ENCODE measurements around the gene FZR1.

The FZR1 gene

GRCh38 chr19:3533033-3533432 lies 26.9 kb downstream of the FZR1 start:
- no peak for DNase-seq

- no peak for DNase-seq
These were observed 27.6 kb downstream of the FZR1 start for GRCh38 chr19:3533563-3534216.

GRCh38 chr19:3534375-3535234 lies 28.5 kb downstream of the FZR1 start:
- DNase-seq = no peak

GRCh38 chr19:3535235-3535535 lies 29.1 kb downstream of the FZR1 start:
- no peak for DNase-seq

GRCh38 chr19:3535563-3535965 lies 29.5 kb downstream of the FZR1 start:
- DNase-seq = no peak

- no peak for DNase-seq
These were observed 29.9 kb downstream of the FZR1 start for GRCh38 chr19:3535981-3536380.

GRCh38 chr19:3536429-3537100 lies 30.5 kb downstream of the FZR1 start:
- no peak for DNase-seq

- DNase-seq = no peak
These were observed 31.0 kb downstream of the FZR1 start for GRCh38 chr19:3537101-3537437.

GRCh38 chr19:3537438-3538240 lies 31.5 kb downstream of the FZR1 start:
- DNase-seq = no peak

- no peak for DNase-seq
These were observed 32.3 kb downstream of the FZR1 start for GRCh38 chr19:3538258-3538929.

- no peak for DNase-seq
These were observed 33.0 kb downstream of the FZR1 start, which contains the start of gene TEKTIP1 for GRCh38 chr19:3538965-3539755. TEKTIP1 (plus strand) TSS chr19:3539174; CDS start chr19:3539178, 4 bp downstream.

- DNase-seq = no peak
These were observed 33.6 kb downstream of the FZR1 start for GRCh38 chr19:3539756-3540118.

GRCh38 chr19:3543150-3544057 lies 37.3 kb downstream of the FZR1 start:
- DNase-seq = no peak

- no peak for DNase-seq
These were observed 37.9 kb downstream of the FZR1 start for GRCh38 chr19:3544058-3544376.

- no peak for DNase-seq
These were observed 38.9 kb downstream of the FZR1 start for GRCh38 chr19:3544742-3545668.

GRCh38 chr19:3545669-3546034 lies 39.5 kb downstream of the FZR1 start:
- DNase-seq = no peak

- no peak for DNase-seq
These were observed 40.0 kb downstream of the FZR1 start for GRCh38 chr19:3546119-3546518.

GRCh38 chr19:3547301-3547731 lies 41.2 kb downstream of the FZR1 start:
- no peak for DNase-seq

- no peak for DNase-seq
These were observed 41.7 kb downstream of the FZR1 start for GRCh38 chr19:3547767-3548282.

- DNase-seq = no peak
These were observed 42.5 kb downstream of the FZR1 start for GRCh38 chr19:3548606-3549005.
